HEK293T (cell line): ENCODE data around the gene NT5DC4.

ENCODE experiments used
- BHLHE40 ChIP-seq: fragments of 450-650 bp; IDR thresholded peaks from 2 replicates; pipeline ENCODE4 v1.6.1; 2016; ENCODE audit warnings: mild to moderate bottlenecking, moderate library complexity, borderline replicate concordance
- ELF4 ChIP-seq: fragments of 450-650 bp; IDR thresholded peaks from 2 replicates; pipeline ENCODE4 v1.6.1; 2017; ENCODE audit warnings: antibody characterized with exemption
- FOXA1 ChIP-seq: fragments of 450-650 bp; IDR thresholded peaks from 2 replicates; pipeline ENCODE4 v1.6.1; 2016; ENCODE audit warnings: mild to moderate bottlenecking
- FOXK2 ChIP-seq: fragments of 450-650 bp; IDR thresholded peaks from 2 replicates; pipeline ENCODE4 v1.6.1; 2016; ENCODE audit warnings: mild to moderate bottlenecking
- LEF1 ChIP-seq: fragments of 450-650 bp; IDR thresholded peaks from 2 replicates; pipeline ENCODE4 v1.6.1; 2017; ENCODE audit warnings: mild to moderate bottlenecking, borderline replicate concordance
- NFRKB ChIP-seq: fragments of 450-650 bp; IDR thresholded peaks from 2 replicates; pipeline ENCODE4 v1.6.1; 2016; ENCODE audit warnings: mild to moderate bottlenecking, moderate library complexity
- TARDBP ChIP-seq: fragments of 450-650 bp; IDR thresholded peaks from 2 replicates; pipeline ENCODE4 v1.6.1; 2016

DNA sequence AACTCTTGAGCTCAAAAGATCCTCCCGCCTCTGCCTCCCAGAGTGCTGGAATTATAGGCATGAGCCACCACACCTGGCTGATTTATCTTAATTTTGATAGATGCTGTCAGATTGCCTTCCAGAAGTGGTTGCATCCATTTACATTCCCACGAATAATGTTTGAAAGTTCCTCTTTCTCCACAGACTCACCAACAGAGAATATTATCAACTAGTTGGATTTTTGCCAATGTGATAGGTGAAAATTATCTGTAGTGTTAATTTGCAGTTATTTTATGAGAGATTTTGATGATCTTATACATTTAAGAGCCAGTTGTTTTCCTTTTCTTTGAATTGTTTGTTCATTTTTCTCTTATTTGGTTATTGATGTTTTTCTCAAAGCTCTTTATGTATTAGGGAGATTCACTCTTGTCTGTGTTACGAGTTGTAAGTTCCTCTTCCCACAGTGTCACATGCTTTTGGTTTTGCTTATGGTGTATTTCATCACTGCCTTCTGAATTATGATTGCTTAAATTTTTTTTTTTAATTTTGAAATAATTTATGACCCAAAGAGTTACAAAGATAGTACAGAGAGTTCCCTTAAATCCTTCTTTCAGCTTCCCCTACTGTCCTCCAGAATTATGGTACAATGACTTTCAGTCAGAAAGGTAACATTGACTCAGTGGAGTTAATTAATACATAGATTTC, 20.7 kb upstream of the NT5DC4 start:
- TF ChIP-seq BHLHE40 (no peak), TARDBP (no peak), LEF1 (no peak), ELF4 (no peak), FOXK2 (no peak), NFRKB (no peak), FOXA1 (no peak)
